K562 (cell line): Measurements from ENCODE around the gene AACS. TPM values are rescaled to one million over a fixed set of nuclear protein-coding genes. Genes with fewer than 3 reads are reported as not detected.

Experiments used
- KLF16 ChIP-seq: IDR thresholded peaks from 2 replicates; pipeline ENCODE4 v1.6.1; 2016; ENCODE audit warnings: antibody characterized with exemption
- POLR3G ChIP-seq: IDR thresholded peaks from 2 replicates; pipeline ENCODE4 v1.6.1; 2011; ENCODE audit not compliant: insufficient read length, insufficient replicate concordance; ENCODE audit errors: extremely low read depth
- TCF7L2 ChIP-seq: fragments of 150-350 bp; IDR thresholded peaks from 2 replicates; pipeline ENCODE4 v1.6.1; 2016; ENCODE audit warnings: low read depth, mild to moderate bottlenecking, low read length, moderate library complexity
- polyA plus RNA-seq, 8 experiments: library from polyadenylated mRNA; depleted of rRNA in 4 of 8; stranded (reverse) in 5 of 8; unstranded in 3 of 8; fragments of >200 nt; fragmentation: Nextera tagmentation in 2 of 8; fragmentation: Illumina TruSeq in 1 of 8; extraction: Ambion mirVana in 2 of 8; extraction: Trizol in 1 of 8; gene quantifications; 2 replicates each; pipeline versions ENCODE4 v1.2.1 to v1.2.3, GENCODE V29; 2011 to 2014; ENCODE audit warnings: inconsistent platforms in 1 of 8, missing spikeins in 1 of 8
- total RNA-seq, 7 experiments: library from RNA; depleted of rRNA in 6 of 7; stranded (reverse); fragments of >200 nt in 6 of 7; fragmentation: Illumina TruSeq in 2 of 7; extraction: Trizol in 2 of 7; gene quantifications; 2 replicates each; pipeline versions ENCODE4 v1.2.1 to v1.2.3, GENCODE V29; 2011 to 2021; ENCODE audit warnings: low replicate concordance in 1 of 7
- TF ChIP-seq, protein P1 (sequence below), 2 experiments: fragments of 450-650 bp in 1 of 2; sonication (generic) in 1 of 2; formaldehyde crosslinking in 1 of 2; IDR thresholded peaks; 2 replicates each; pipeline versions ENCODE4 v1.7.1 to v1.9.0; 2016 to 2022; ENCODE audit warnings: inconsistent platforms in 1 of 2, mild to moderate bottlenecking in 1 of 2, missing genetic modification reagents in 1 of 2

The AACS gene
- total and polyA plus RNA-seq, 9 of the 15 experiments (the other 6 are each of a cell fraction or from before 2014, with no cell fraction given): 2.4 to 13.0 (median 6.0) TPM

GRCh38 chr12:125057708-125058107 is 7.5 kb upstream of the AACS start (continued):
- TF ChIP-seq, protein P1, sequence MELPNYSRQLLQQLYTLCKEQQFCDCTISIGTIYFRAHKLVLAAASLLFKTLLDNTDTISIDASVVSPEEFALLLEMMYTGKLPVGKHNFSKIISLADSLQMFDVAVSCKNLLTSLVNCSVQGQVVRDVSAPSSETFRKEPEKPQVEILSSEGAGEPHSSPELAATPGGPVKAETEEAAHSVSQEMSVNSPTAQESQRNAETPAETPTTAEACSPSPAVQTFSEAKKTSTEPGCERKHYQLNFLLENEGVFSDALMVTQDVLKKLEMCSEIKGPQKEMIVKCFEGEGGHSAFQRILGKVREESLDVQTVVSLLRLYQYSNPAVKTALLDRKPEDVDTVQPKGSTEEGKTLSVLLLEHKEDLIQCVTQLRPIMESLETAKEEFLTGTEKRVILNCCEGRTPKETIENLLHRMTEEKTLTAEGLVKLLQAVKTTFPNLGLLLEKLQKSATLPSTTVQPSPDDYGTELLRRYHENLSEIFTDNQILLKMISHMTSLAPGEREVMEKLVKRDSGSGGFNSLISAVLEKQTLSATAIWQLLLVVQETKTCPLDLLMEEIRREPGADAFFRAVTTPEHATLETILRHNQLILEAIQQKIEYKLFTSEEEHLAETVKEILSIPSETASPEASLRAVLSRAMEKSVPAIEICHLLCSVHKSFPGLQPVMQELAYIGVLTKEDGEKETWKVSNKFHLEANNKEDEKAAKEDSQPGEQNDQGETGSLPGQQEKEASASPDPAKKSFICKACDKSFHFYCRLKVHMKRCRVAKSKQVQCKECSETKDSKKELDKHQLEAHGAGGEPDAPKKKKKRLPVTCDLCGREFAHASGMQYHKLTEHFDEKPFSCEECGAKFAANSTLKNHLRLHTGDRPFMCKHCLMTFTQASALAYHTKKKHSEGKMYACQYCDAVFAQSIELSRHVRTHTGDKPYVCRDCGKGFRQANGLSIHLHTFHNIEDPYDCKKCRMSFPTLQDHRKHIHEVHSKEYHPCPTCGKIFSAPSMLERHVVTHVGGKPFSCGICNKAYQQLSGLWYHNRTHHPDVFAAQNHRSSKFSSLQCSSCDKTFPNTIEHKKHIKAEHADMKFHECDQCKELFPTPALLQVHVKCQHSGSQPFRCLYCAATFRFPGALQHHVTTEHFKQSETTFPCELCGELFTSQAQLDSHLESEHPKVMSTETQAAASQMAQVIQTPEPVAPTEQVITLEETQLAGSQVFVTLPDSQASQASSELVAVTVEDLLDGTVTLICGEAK (IDR thresholded peaks at IDR 0.05): no peak
- TF ChIP-seq, protein P1 (CRISPR knock-in tag; IDR thresholded peaks at IDR 0.05): no peak
- TF ChIP-seq KLF16: no peak
- no peak for TF ChIP-seq TCF7L2
- TF ChIP-seq POLR3G: no peak
- TF ChIP-seq, all 486 proteins: peak for 0
